Small intestine (tissue), 7 donors: Measurements from ENCODE around the gene NFX1. TPM values are rescaled to one million over a fixed set of nuclear protein-coding genes. Genes with fewer than 3 reads are reported as not detected.
"Not testable (repeated sequence)": the region's sequence is repeated elsewhere in the genome, so short reads cannot be mapped to it uniquely, and the experiment has no call there.

Experiments used
- DNase-seq, 2 donors: peaks; one replicate each; pipeline versions ENCODE4 v3.0.0 to v3.0.0-alpha.2; 2013
- FAIRE-seq: peaks from 2 replicates; lab custom pipeline; 2012; peaks lifted over from hg19 to GRCh38; lab: Jason Lieb, UNC
- H3K27ac ChIP-seq, 3 donors: one replicate each; pipeline ENCODE4 v1.5.1; 2013; ENCODE audit warnings: low read length in 2 of 3, mild to moderate bottlenecking in 2 of 3, control low read depth in 1 of 3, inconsistent platforms in 1 of 3, low read depth in 1 of 3, moderate library complexity in 1 of 3
- H3K27me3 ChIP-seq, 3 donors: one replicate each; pipeline ENCODE4 v1.6.1; 2013; ENCODE audit warnings: low read length in 3 of 3, inconsistent platforms in 1 of 3; ENCODE audit not compliant: control insufficient read depth in 3 of 3, insufficient read depth in 3 of 3
- H3K36me3 ChIP-seq, 3 donors: one replicate each; pipeline ENCODE4 v1.6.1; 2013; ENCODE audit warnings: low read length in 3 of 3, inconsistent platforms in 1 of 3, low read depth in 1 of 3, mild to moderate bottlenecking in 1 of 3, moderate library complexity in 1 of 3; ENCODE audit not compliant: control insufficient read depth in 3 of 3, insufficient read depth in 2 of 3
- H3K4me1 ChIP-seq, 3 donors: one replicate each; pipeline ENCODE4 v1.6.1; 2013; ENCODE audit warnings: low read length in 2 of 3, inconsistent platforms in 1 of 3, low read depth in 1 of 3, mild to moderate bottlenecking in 1 of 3, moderate library complexity in 1 of 3; ENCODE audit not compliant: control insufficient read depth in 3 of 3, insufficient read depth in 2 of 3
- H3K4me3 ChIP-seq, 3 donors: one replicate each; pipeline ENCODE4 v1.5.1; 2013; ENCODE audit warnings: low read length in 3 of 3, control low read depth in 1 of 3, inconsistent platforms in 1 of 3, low read depth in 1 of 3, mild to moderate bottlenecking in 1 of 3, moderate library complexity in 1 of 3
- H3K9me3 ChIP-seq, 2 donors: one replicate each; pipeline ENCODE4 v1.6.1; 2013; ENCODE audit warnings: low read depth in 1 of 2, low read length in 1 of 2; ENCODE audit not compliant: control insufficient read depth in 2 of 2, insufficient read depth in 1 of 2
- WGBS, 3 donors: extraction: QIAGEN DNeasy Blood & Tissue Kit; methylation state at CpG; one replicate each; pipeline ENCODE4 v1.1.7; 2013; 5-methylcytosine and 5-hydroxymethylcytosine counted together
- polyA plus RNA-seq, 4 donors: library from polyadenylated mRNA; stranded (reverse) in 3 of 4; unstranded in 1 of 4; fragments of 200-250 nt in 3 of 4; fragments of 120-200 nt in 1 of 4; gene quantifications; one replicate each; pipeline versions ENCODE4 v1.2.1 to v1.2.3, GENCODE V29; 2013
- donor health status: healthy with polysubstance abuse.
- donor health status: control.
- donor health status: control.
- donor health status: Bipolar disorder and iron deficiency.
- donor health status: healthy.

NFX1 gene
- polyA plus RNA-seq, 4 donors = 12.6 to 34.7 (median 22.1) TPM

DNA sequence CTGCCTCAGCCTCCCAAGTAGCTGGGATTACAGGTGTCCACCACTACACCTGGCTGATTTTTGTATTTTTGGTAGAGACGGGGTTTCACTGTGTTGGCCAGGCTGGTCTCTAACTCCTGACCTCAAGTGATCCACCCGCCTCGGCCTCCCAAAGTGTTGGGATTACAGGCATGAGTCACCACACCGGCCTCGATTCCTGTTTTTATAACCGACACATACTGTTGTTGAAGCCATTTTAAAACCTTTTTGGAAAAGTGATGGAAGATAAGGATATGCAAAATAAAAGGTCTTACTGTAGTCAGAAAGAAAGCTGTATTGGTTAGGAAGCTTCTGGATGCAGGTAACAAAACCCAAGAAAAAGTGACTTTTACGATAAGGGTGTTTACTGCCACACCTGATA, 42.6 kb downstream of the NFX1 start:
- Histone ChIP-seq H3K4me1 (peaks cover 2 to 16% (median 6%) of the 10 kb centered on the region in 3 donors), H3K36me3 (peaks cover 10 to 39% (median 10%) of the 10 kb centered on the region in 3 donors)
- not testable (repeated sequence) for H3K9me3 ChIP-seq, H3K27me3 ChIP-seq, H3K27ac ChIP-seq, DNase-seq, FAIRE-seq, H3K4me3 ChIP-seq
- 89 to 94% (median 89%) methylated on average over 7 of the region's 7 CpGs for WGBS, 3 donors

DNA sequence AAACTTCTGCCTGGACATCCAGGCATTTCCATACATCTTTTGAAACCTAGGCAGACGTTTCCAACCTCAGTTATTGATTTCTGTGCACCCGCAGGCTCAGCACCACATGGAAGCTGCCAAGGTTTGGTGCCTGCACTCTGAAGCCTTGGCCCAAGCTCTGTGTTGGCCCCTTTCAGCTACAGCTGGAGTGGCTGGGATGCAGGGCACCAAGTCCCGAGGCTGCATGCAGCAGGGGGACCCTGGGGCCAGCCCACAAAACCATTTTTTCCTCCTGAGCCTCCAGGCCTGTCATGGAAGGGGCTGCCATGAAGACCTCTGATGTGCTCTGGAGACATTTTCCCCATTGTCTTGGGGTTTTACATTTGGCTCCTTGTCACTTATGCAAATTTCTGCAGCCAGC, 49.9 kb downstream of the NFX1 start:
- Histone ChIP-seq H3K27ac (no peak overlapping the region), H3K4me3 (no peak overlapping the region), H3K36me3 (peaks cover 16 to 57% (median 29%) of the 10 kb centered on the region in 3 donors), H3K9me3 (peaks cover 0 to 21% of the 10 kb centered on the region in 2 donors), H3K27me3 (no peaks in the 10 kb centered on the region), H3K4me1 (no peaks in the 10 kb centered on the region)
- no peak for DNase-seq
- WGBS, 3 donors = 95 to 97% (median 97%) methylated on average over 3 of the region's 3 CpGs
- no peak for FAIRE-seq

DNA sequence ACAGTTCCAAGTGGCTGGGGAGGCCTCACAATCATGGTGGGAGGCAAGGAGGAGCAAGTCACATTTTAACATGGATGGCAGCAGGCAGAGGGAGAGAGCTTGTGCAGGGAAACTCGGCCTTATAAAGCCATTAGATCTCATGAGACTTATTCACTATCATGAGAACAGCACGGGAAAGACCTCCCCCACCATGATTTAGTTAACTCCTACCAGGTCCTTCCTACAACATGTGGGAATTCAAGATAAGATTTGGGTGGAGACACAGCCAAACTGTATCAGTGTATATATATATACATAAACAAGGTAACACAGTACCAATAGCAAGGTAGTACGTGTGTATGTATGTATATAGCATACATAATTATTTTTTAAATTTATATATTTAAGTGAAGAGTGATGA, 50.9 kb downstream of the NFX1 start:
- WGBS, 3 donors = 94 to 99% (median 95%) methylated on average over 3 of the region's 3 CpGs
- FAIRE-seq = no peak
- Histone ChIP-seq H3K4me1 (no peaks in the 10 kb centered on the region), H3K27ac (no peak overlapping the region), H3K4me3 (no peak overlapping the region), H3K27me3 (no peaks in the 10 kb centered on the region), H3K9me3 (peaks cover 0 to 21% of the 10 kb centered on the region in 2 donors), H3K36me3 (peaks cover 21 to 57% (median 35%) of the 10 kb centered on the region in 3 donors)
- no peak for DNase-seq

DNA sequence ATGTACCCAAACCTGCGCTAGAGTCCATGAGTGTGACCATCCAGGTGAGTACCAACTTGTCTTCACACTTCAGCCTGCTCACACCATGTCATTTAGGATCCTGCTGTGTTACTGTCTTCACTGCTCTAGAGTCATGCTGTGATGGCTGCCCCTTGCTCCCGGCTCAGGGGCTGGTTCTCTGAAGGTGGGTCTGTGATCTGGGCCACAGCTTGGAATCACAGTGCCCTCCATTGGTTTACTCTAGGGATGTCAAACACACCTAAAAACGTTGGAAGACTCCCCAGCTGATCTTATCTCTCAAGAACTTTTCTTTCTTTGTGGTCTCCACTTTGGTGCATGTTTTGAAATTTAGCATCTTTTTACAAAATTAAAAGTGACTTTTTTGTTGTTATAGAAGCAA, 53.8 kb downstream of the NFX1 start:
- no peak overlapping the region for H3K4me3 ChIP-seq
- WGBS, 3 donors = 73 to 79% (median 78%) methylated on average over 3 of the region's 3 CpGs
- H3K4me1 ChIP-seq = no peaks in the 10 kb centered on the region
- H3K9me3 ChIP-seq = peaks cover 0 to 15% of the 10 kb centered on the region in 2 donors
- FAIRE-seq (no peak), DNase-seq (no peak)
- peaks cover 22 to 42% (median 39%) of the 10 kb centered on the region in 3 donors for H3K36me3 ChIP-seq
- H3K27me3 ChIP-seq = no peaks in the 10 kb centered on the region
- H3K27ac ChIP-seq = no peak overlapping the region

DNA sequence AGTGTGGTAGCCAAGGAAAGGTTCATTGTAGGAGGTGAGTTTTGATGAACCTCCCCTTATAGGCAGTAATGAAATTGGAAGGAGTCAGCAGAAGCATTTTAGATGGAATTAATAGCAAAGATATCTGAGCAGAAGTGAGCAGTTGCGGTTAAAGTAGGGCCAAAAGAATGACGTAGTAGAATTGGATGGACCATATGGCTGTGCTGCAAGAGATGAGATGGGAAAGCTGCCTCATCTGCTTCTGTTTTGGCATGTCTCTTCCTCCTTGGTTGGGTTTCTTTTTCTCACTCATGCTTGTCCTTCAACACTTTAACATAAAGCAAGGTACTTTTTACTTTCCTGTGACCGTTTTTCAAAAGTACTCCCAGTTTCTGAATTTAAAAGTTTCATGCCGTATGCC, 56.2 kb downstream of the NFX1 start:
- 92 to 96% (median 95%) methylated on average over 4 of the region's 4 CpGs for WGBS, 3 donors
- FAIRE-seq = no peak
- H3K9me3 ChIP-seq = no peaks in the 10 kb centered on the region
- H3K4me3 ChIP-seq = no peak overlapping the region
- DNase-seq = no peak
- no peaks in the 10 kb centered on the region for H3K27me3 ChIP-seq
- H3K27ac ChIP-seq = no peak overlapping the region
- H3K4me1 ChIP-seq = no peaks in the 10 kb centered on the region
- peaks cover 16 to 35% (median 30%) of the 10 kb centered on the region in 3 donors for H3K36me3 ChIP-seq

DNA sequence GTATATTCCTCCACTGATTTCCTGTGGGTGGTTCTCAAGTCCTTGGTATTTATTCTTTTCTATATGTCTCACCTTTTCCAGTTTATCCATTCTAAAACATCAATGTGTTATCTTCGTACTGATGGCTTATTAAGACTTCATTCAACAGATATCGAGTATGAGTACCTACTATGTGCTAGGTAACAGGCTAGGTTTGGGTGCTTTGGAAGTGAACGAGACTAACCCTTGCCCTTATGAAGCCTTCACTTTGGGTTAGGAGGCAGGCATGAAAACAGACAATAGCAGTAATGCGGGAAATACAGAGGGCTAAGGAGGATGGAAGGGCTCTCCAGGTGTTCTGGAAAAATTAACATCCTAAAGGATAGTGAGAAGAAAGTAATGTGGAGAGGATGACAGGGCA, 58.7 kb downstream of the NFX1 start:
- FAIRE-seq = no peak

DNA sequence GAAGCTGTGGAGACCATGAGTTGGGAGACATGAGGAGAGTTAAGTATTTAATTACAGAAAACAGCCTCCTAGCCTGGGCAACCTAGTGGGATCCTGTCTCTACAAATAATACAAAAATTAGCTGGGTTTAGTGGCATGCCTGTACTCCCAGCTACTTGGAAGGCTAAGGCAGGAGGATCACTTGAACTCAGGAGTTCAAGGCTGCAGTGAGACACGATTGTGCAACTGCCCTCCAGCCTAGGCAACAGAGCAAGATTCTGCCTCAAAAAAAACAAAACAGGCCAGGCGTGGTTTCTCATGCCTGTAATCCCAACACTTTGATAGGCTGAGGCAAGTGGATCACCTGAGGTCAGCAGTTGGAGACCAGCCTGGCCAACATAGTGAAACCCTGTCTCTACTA, 59.4 kb downstream of the NFX1 start:
- H3K4me1 ChIP-seq = no peaks in the 10 kb centered on the region
- DNase-seq (no peak), FAIRE-seq (no peak)
- no peaks in the 10 kb centered on the region for H3K9me3 ChIP-seq
- no peak overlapping the region for H3K4me3 ChIP-seq
- no peaks in the 10 kb centered on the region for H3K27me3 ChIP-seq
- peaks cover 12 to 25% (median 22%) of the 10 kb centered on the region in 3 donors for H3K36me3 ChIP-seq
- no peak overlapping the region for H3K27ac ChIP-seq
- WGBS, 3 donors = 68 to 88% (median 74%) methylated on average over 2 of the region's 2 CpGs

More for the DNA sequence above, 58.7 kb downstream of the NFX1 start:
- Histone ChIP-seq H3K27me3 (no peaks in the 10 kb centered on the region), H3K27ac (no peak overlapping the region), H3K4me1 (no peaks in the 10 kb centered on the region), H3K4me3 (no peak overlapping the region), H3K9me3 (no peaks in the 10 kb centered on the region), H3K36me3 (peaks cover 14 to 26% (median 24%) of the 10 kb centered on the region in 3 donors)
- WGBS, 3 donors = 94 to 98% (median 96%) methylated on average over 4 of the region's 4 CpGs
- DNase-seq = no peak

DNA sequence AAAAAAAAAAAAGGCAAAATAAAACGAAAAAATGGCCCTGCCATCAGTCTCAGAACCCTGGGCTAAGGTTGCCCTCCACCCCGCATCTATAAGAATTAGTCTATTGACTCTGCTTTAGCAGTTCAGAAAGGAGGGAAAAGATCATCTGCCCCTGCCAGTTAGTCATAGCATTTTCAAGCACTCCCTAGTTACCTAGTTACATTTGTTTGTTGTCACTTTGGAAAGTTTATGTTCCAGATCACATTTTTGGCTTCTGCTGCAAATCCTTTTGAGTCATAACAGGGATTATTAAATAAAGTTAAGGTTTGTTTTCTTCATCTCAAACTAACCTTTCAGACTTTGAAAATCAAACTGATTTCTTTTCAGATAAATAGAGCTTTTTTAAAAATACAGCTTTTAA, 60.0 kb downstream of the NFX1 start:
- H3K36me3 ChIP-seq = peaks cover 12 to 25% (median 22%) of the 10 kb centered on the region in 3 donors
- peak overlapping the region in 1 of 3 donors; percentile 51 for H3K27ac ChIP-seq
- no peaks in the 10 kb centered on the region for H3K4me1 ChIP-seq
- no peaks in the 10 kb centered on the region for H3K9me3 ChIP-seq
- no peak overlapping the region for H3K4me3 ChIP-seq
- 41 to 63% (median 62%) methylated on average over 2 of the region's 2 CpGs for WGBS, 3 donors
- DNase-seq (peak in 1 of 2 donors; percentile 16), FAIRE-seq (no peak)
- no peaks in the 10 kb centered on the region for H3K27me3 ChIP-seq

DNA sequence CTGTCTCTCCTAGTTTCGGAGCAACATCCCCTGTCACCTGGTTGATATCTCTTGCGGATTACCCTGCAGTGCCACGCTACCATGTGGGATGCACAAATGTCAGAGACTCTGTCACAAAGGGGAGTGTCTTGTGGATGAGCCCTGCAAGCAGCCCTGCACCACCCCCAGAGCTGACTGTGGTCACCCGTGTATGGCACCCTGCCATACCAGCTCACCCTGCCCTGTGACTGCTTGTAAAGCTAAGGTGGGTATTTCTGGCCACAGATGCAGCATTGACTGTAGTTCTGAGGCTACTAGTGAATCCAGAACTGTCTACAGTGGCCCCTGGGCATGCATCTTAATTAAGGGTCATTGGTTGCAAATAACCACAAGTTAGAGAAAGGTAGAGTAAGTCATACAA, 61.2 kb downstream of the NFX1 start:
- no peaks in the 10 kb centered on the region for H3K9me3 ChIP-seq
- FAIRE-seq = no peak
- H3K4me1 ChIP-seq = no peaks in the 10 kb centered on the region
- H3K27ac ChIP-seq = no peak overlapping the region
- DNase-seq = no peak
- WGBS, 3 donors = 90 to 93% (median 93%) methylated on average over 4 of the region's 4 CpGs
- peaks cover 7 to 22% (median 12%) of the 10 kb centered on the region in 3 donors for H3K36me3 ChIP-seq
- H3K4me3 ChIP-seq = no peak overlapping the region
- H3K27me3 ChIP-seq = no peaks in the 10 kb centered on the region
